NAMALWA (cell line): Measurements from ENCODE around the gene LTBP2.
"Not testable (repeated sequence)": the region's sequence is repeated elsewhere in the genome, so short reads cannot be mapped to it uniquely, and the experiment has no call there.

ENCODE experiments used
- DNase-seq: peaks from one replicate; pipeline ENCODE4 v3.0.0-alpha.2; 2015; ENCODE audit warnings: low spot score

Gene LTBP2

GRCh38 chr14:74551001-74551400, 61.0 kb downstream of the LTBP2 start:
- DNase-seq, result no peak

- DNase-seq, result no peak
Observed at GRCh38 chr14:74550071-74550470, 62.0 kb downstream of the LTBP2 start.

GRCh38 chr14:74549588-74549987, 62.4 kb downstream of the LTBP2 start:
- DNase-seq, result no peak

- no peak for DNase-seq
Observed at GRCh38 chr14:74548881-74549280, 63.2 kb downstream of the LTBP2 start.

GRCh38 chr14:74547331-74547927, 64.6 kb downstream of the LTBP2 start:
- no peak for DNase-seq

GRCh38 chr14:74546416-74546815, 65.6 kb downstream of the LTBP2 start:
- no peak for DNase-seq

GRCh38 chr14:74545386-74545785, 66.7 kb downstream of the LTBP2 start:
- DNase-seq, result no peak

- DNase-seq, result no peak
Observed at GRCh38 chr14:74543771-74544438, 68.1 kb downstream of the LTBP2 start.

- DNase-seq, result no peak
Observed at GRCh38 chr14:74542056-74542685, 69.9 kb downstream of the LTBP2 start.

- DNase-seq, result no peak
Observed at GRCh38 chr14:74541225-74541624, 70.8 kb downstream of the LTBP2 start.

GRCh38 chr14:74539503-74539902, 72.5 kb downstream of the LTBP2 start:
- DNase-seq, result no peak

GRCh38 chr14:74538411-74539391, 73.3 kb downstream of the LTBP2 start:
- no peak for DNase-seq

GRCh38 chr14:74536336-74536735, 75.7 kb downstream of the LTBP2 start:
- not testable (repeated sequence) for DNase-seq

- DNase-seq, result no peak
Observed at GRCh38 chr14:74535756-74536325, 76.2 kb downstream of the LTBP2 start.

GRCh38 chr14:74533576-74533975, 78.5 kb downstream of the LTBP2 start:
- no peak for DNase-seq

- DNase-seq, result no peak
Observed at GRCh38 chr14:74532246-74532645, 79.8 kb downstream of the LTBP2 start.

GRCh38 chr14:74531467-74531866, 80.6 kb downstream of the LTBP2 start:
- DNase-seq, result no peak

GRCh38 chr14:74531006-74531405, 81.0 kb downstream of the LTBP2 start:
- no peak for DNase-seq

GRCh38 chr14:74528886-74529285, 83.2 kb downstream of the LTBP2 start:
- DNase-seq, result no peak

GRCh38 chr14:74528406-74528805, 83.6 kb downstream of the LTBP2 start:
- DNase-seq, result no peak

- no peak for DNase-seq
Observed at GRCh38 chr14:74527736-74528280, 84.2 kb downstream of the LTBP2 start.
